NCI-H526 treated with DMSO at 0.1 percent for 48 hours (cell line): ENCODE data around the gene HID1.
"Not testable (repeated sequence)": the region's sequence is repeated elsewhere in the genome, so short reads cannot be mapped to it uniquely, and the experiment has no call there.

Experiments used
- DNase-seq: peaks from one replicate; lab custom pipeline; 2025; lab: John Stamatoyannopoulos, UW

The HID1 gene

DNA sequence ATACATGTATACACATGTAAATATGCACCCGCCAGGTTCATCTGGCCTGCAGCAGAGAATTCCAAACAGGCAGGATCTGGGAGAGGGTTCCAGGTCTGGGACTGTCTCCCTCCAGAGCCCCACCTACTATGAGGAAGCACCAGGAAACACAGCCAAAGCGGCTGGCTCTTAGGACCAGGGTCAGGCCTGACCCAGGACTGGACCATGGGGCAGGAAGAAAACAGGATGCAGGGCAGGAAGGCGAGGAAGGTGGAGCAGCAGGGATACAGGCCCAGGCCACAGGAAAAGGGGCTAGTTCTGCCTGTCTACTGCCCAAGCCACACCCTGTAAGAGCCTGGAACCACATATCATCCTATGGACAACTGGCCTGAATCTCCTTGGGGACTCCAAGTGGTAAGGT is 2.2 kb downstream of the HID1 start:
- DNase-seq: no peak

DNA sequence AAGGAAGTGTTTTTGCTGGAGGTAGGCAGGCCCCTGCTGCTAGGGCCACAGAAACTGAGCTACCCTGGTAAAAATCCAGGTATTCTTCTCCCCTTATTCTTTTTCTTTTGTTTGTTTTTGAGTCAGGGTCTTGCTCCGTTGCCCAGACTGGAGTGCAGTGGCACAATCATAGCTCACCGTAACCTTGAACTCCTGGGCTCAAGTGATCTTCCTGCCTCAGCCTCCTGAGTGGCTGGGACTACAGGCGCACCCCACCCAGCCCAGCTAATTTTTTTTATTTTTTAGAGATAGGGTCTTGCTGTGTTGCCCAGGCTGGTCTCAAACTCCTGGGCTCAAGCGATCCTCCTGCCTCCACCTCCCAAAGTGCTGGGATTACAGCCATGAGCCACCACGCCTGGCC is 3.1 kb downstream of the HID1 start:
- not testable (repeated sequence) for DNase-seq

DNA sequence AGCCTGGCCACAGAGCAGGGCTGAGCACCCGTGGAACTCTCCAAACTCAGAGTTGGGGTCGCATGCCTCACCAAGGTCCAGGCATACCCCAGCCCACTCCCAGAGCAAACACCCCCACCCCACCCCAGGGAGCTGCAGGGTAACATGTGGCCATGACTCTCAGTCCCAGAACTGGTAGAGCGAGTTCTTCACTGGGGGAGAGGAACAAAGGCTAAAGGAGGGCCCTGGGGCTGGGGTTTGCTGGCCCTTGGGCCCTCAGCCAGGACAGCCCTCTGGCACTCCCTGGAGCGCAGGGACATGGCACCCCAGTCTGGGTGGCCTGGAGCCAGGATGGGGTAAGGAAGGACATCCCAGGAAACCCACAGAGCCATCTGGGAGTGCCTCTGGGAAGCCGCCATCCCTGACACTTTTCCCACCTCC is 4.2 kb downstream of the HID1 start:
- no peak for DNase-seq

DNA sequence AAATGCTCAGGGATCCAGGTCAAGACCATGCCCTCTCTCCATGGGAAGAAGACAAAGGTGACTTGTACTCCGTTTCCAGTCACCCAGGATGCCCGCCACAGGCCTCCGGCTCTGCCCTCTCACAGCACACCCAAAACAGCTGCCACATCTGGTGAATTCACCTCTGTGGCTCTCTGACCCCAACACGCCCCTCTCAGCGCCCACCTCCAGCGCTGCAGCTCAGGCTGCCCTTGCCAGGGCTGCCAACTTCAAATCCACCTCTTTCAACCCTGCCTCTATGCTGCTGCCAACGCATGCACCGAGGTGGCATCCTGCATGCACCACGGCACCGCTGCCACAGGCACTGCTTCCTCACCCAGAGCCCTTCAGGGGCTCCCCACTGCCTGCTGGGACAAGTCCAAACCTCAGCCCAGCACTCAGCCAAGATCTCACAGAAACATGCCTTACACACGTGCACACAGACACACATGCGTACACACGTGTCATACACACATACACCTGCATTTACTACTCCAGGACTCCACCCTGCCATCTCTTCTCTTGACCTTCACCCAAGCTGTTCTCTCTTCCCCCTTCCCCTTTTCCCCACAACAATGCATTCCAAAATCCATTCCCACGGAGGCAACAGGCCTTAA is 7.5 kb downstream of the HID1 start:
- DNase-seq: no peak

DNA sequence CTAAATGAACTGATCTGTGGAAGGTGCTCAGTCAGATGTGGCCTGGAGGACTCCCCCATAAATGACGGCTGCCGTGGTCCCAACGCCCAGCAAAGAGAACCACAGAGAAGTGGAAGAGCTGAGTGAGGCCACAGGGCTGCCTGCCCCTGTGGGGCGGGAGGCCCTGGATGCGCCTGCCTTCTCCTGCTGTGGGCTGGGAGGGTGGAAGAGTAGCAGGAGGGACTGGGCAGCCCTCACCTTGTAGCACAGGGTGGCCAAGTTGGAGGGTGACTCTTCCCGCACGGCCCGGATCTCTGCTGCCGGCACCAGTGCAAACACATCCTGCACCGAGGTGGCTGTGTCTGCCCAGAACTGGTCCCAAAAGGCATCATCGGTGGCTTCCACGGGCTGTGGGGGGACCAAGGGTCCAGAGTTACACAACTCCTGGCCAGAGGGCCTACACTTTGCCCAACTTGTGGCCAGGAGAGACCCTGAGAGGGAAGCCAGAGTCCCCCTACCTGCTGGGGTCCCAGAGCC is 8.3 kb downstream of the HID1 start:
- no peak for DNase-seq

DNA sequence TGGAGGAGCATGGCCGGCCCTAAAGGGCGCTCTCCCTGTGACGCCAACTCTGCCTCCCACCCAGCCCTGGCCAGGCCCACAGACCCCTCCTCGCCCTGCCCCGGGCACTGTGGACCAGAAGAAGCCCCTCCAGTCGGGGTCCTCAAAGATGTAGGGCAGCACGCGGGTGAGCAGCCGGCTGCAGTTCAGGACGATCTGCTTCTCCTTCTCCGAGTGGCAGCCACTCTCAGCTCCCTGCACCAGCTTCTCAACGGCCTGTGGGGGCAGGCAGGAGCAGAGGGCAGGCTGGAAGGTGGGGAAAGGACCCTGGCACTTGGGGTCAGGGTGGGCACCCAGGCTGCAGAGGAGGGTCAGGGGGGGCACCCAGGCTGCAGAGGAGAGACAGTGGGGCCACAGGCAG is 8.9 kb downstream of the HID1 start:
- DNase-seq: no peak

DNA sequence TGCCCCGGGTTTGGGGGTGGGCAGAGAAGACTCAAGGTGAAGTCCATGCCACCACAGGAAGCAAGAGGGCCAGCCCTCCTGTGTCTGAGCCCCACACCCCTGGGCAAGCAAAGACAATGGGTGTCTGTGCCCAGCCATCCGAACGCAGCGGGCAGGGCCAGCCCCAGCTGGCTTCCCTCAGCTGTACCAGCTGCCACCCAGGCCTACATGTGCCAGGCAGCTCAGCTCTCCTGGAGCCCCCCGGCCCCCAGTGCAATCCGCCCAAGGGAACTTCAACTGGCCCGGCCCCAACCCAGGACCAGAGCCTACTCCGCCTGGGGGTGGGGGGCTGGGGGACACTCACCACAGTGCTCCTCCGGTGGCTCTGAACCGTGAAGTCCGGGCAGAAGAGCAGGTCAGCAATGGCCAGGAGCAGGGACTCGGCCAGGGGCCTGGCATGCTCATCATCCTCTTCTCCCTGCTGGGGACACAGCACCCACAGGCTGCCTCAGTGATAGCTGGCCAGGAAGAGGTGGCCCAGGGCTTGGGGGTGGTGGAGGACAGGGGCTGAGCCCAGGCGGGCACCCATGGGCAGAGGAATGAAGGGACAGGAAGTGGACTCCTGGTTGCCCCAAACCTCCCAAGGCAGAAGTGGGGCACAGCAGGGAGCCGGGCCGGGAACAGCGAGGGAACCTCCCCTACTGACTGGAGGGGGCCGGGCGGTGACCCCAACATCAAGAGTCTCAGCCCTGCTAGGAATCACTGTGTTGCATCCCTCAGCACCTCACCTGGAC is 9.8 kb downstream of the HID1 start:
- no peak for DNase-seq

DNA sequence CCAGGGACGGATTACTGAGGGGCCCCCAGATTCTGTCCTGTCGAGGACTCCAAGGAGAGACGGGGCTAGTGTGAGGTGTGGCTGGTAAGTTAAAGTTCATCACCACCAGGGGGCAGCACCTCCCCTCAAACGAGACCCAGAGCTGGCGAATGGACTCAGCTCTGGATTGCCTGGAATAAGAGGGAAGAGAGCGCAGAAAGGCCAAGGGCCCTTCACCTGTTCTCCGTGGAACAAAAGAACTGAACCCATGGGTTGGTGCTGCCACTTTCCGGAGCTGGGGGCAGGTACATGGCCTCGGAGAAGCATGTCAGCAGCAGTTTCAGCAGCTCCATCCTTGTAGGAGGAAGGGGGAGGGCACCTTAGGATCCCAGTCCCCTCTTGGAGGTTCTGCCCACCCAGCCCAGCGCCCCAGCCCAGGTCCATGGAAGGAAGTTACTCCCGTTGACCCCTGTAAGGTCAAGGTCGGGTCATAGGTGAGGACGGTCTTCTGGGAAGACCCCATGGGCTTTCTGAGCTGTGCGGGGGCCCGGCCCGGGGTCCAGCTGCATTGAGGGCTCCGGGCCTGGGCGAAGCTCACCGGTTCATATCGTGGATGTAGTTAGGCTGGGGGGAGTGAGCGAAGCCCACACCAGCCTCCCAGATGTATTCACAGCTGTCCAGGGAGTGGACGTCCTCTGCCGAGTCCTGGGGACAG is 10.8 kb downstream of the HID1 start:
- peak; percentile 79 for DNase-seq

DNA sequence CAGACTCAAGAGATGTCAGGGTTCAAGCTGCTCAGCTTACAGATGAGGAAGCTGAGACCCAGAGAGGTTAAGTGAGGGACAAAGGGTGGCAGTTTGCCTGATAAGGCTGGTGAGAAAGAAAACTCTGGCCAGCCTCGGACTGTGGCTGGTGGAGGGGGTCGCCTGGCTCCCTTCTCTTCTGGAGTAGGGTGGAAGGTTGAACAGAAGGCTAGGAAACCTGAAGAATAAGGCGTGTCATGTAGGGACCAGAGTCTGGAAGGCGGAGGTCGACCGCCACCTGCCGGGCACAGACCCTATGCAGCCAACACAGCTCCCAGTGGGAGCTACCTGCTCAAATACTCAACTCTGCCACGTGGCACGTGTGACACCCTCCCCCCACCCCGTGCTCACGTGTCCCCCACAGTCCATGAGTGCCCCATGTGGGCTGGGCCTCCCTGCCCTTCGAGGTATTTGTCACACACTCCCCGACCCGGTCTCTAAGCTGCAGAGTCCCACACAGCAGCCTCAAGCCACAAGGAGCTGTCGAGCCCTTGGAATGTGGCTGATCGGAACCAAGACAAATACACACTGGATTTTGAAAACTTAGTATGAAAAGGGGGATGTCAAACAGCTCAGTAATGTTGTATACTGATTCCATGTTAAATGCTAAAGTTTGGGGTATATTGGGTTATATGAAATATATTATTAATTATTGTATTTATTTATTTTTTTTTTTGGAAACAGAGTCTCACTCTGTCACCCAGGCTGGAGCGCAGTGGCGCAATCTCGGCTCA is 11.8 kb downstream of the HID1 start:
- DNase-seq: peak; percentile 76

DNA sequence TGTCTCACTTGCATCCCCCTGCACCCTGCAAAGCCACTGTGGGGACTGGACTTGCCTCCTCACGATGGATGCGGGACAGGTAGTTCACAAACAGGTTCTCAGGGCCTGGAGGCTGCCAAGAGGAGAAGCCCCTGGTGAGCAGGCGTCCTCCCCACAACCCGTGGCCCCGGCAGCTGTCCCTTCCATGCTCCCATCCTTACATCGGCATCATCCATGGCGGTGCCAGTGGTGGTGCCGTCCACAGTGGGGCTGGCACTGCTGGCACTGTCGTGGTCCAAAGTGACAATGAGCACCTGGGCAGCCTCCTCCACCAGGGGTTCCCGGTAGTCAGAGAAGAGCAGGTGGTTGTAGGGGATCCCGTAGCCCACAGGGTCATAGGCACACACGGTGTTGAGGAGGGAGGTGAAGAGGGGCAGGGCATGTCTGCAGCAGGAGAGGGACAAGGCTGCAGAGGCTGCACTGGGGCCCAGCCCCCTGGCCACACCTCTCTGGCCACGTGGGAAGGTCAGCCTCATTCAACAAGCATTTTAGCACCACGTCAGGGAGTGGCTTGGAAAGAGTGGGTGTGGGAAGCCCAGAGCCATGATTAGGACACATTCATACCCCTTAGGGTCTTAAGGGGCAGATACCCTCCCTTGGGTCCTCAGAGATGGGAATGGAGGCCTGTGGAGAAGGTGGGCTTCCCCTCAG is 12.6 kb downstream of the HID1 start:
- no peak for DNase-seq

DNA sequence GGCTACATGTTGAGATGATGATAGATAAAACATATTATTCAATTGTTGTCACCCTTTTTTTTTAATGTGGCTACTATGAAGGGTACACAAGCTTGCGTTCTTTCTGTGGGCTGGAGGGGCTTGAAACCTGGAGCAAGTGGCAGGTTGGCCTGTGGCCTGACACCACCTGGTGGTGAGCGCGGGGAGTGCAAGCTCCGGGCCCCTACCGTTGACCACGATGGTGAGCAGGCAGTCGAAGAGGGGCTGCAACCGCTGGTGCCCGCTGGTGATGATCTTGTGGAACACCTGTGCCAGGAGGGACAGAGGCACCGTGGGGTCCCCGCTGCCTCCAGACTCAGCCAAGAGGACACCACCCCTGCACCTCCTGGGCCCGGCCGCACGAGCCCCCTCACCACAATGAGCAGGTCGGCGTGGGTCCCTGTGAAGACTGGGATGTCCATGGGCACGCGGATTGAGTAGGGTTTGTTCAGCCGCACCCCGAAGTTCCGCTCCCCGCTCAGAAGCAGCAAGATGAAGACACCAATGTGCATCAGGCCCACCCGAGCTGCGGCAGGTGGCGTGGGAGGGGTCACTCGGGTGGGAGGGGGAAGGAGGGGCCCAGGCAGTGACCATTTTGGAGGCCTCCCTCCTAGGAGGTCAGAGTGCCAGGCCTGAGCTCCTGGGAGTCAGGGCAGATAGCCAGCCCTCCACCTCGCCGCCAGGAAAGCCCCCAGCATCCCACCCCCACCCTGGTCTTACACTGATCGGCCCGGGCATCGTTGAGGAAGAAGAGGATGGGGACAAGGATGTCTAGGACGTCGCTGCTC is 14.4 kb downstream of the HID1 start:
- DNase-seq: peak; percentile 13

DNA sequence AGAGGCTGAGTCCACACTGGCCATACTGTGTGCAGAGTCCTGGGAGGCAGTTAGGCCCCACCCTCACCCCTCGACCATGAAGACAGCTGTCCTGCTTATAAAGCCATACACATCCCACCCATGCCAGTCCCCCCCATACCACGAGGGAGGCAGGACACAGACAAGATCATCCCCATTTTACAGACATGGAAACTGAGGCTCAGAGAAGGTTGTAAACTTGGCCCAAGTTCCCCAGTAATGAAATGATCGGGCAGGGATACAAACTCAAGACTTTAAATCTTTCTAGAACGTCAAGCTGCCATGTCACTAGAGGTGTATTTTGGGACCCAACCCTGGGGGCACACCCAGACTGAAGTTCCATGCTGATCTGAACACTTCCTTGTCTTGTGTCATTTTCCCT is 16.5 kb downstream of the HID1 start:
- no peak for DNase-seq

DNA sequence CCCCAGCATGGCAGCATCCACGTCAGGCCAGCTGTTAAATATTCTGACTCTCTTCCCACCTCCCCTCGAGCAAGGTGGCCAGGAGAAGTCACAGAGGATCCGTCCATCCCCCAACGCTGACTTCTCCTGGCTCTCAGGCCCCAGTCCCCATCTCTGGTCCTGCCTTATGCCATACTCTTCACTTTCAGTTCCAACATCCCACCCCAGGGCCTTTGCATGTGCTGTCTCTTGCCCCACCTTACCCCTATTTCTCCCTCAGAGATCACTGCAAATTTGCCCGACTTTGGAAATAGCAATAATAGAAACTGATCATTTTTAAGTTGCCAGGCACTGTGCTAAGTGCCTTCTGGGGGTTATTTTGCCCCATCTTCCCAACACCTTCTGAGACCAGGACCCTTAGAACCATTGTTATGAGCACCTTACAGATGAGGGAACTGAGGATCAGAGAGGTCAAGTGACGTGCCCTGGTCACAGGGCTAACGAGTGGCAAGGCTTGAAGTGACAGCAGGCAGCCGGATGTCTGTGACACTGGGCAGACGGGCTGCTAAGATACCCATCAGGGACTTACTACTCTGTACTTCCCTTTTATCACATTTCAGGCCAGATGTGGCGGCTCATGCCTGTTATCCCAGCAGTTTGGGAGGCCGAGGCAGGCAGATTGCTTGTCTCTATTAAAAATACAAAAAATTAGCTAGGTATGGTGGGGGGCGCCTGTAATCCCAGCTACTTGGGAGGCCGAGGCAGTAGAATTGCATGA is 17.7 kb downstream of the HID1 start:
- no peak for DNase-seq

DNA sequence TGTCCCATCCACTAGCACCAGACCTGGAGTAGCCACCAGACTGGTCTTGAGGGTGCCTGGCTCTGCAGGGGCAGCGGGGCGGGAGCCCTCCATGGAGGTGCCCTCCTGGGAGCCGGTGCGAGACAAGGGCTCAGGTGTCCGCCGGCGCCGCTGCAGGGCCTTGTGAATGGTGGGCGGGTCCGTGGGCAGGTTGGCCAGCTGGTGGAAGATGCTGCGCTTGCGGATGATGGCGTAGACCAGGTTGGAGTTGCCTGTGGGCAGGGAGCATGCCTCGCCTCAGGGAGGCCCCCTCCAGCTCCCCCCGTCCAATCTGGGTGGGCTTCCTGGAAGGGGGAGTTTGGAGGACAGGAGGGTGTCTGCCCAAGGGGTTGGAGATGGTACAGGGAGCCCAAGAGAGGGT is 18.4 kb downstream of the HID1 start:
- no peak for DNase-seq

DNA sequence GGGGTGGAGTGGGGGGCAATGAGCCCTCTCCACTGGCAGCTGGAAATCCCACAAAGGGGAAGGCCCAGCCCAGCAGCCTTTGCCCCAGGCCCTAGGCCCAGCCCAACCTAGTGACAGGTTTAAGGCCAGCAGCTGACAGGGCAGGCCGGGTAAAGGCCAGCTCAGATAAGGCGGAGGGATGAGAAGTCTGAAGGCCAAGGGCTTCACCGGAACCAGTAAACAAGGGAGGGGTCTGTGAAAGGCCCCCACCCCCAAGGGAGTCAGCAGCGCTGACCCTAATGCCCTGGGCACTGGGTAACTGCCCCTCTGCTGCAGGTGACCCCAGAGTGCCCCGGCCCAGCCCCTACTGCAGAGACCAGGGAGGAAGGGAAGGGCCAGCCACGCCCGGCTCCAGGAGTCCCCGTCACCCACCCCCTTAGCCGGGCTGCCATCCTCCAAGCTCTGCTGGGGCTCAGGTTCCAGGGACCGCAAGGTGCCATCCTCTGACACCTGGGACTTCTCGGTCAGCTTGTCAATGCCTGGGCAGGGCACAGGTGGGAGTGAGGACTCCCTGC is 19.3 kb downstream of the HID1 start:
- no peak for DNase-seq

DNA sequence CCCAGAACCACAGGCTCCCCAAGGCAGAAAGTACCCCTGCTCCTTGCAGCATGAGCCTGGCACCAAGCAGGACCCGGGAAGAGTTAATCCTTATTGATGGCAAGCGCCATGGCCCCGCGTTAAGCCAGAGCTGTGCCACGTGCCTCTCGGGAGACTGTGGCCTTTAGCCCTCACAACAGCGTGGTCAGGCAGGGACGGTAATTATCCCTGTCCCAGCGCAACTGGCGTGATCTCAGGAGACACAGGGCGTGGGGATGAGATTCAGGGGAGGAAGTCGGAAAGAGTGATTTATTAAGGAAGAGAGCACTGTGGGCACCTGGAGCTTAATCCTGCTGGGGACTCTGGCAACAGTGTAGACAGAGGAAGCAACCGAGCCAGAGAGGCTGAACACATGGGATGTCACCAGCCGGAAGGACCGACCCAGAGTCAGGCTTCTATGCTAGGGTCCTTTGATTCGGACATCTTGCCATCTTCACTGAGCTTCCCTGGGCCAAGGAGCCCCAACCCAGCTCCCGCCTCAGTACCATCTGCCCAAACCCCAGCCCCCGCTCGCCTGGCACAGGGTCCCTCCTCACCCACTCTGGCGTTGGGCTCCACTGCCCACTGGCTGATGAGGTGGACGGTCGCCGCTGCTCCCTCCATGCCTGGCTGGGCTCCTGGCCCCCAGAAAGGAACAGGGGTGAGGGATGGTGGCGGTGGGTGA is 20.0 kb downstream of the HID1 start:
- DNase-seq: no peak

DNA sequence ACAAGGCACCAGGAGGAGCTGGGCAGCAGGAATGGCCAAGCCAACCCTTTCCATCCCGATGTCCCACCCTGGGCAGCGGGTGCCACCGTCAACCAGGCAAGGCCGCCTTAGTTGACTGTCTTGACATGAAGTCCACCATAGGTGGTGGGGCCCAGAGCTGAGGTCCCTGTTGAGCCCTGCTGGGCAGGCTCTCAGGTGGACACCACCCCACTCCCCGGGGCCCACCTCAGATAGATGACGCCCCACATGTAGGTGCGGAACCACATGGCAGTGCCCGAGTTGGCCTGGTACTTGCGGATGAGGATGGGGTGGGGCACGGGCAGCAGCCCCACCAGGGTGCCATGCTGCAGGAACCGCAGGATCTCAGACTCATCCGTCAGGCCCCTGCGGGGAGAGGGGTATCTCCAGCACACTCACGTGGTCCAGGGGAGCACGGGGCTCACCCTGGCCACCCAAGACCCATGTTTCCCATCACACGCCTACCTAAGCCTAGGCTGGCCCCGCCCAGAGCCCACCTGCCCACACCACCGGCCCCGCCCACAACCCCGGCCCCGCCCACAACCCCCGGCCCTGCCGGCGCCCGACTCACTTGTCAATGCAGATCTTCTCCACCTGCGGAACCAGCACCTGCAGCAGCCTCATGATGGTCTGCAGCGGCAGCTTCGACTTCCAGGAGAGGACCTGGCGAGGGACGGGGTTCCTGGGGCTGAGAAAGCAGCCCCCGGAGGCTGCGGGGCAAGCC is 20.7 kb downstream of the HID1 start:
- DNase-seq: no peak

DNA sequence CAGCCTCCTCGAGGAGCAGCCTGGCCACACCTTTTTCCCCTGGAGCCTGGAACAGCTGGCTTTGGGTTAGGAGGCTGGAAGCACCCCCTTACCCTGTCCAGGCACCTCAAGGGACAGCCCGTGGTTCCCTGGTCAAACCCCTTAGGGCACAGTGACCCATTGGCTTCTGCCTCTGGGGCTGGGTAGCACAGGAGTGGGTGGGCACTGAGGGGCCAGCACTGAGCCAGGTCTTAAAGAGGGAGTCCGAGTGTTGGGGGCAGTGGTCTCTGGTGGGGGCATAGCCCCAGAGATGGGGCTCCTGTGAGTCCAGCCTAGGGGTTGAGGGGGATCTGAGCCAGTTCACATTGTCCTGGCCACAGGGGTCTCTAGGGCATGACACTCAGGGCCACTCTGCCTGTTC is 21.5 kb downstream of the HID1 start:
- DNase-seq: no peak
